HUES64 (cell line): ENCODE results near the gene PI4KA. TPM values are rescaled to one million over a fixed set of nuclear protein-coding genes. Genes with fewer than 3 reads are reported as not detected.
"Not testable (repeated sequence)": the region's sequence is repeated elsewhere in the genome, so short reads cannot be mapped to it uniquely, and the experiment has no call there.

Source experiments
- H3K27ac ChIP-seq: 2 replicates; pipeline ENCODE4 v1.7.0; 2013; ENCODE audit warnings: low read depth, low read length, inconsistent platforms
- H3K27me3 ChIP-seq: 2 replicates; pipeline ENCODE4 v1.6.1; 2013; ENCODE audit warnings: mild to moderate bottlenecking, low read length; ENCODE audit not compliant: insufficient read depth
- H3K36me3 ChIP-seq: 2 replicates; pipeline ENCODE4 v1.6.1; 2013; ENCODE audit warnings: mild to moderate bottlenecking, low read length; ENCODE audit not compliant: insufficient read depth
- H3K4me1 ChIP-seq: 2 replicates; pipeline ENCODE4 v1.6.1; 2013; ENCODE audit warnings: mild to moderate bottlenecking, low read length, moderate library complexity; ENCODE audit not compliant: insufficient read depth
- H3K4me3 ChIP-seq: 2 replicates; pipeline ENCODE4 v1.5.1; 2013; ENCODE audit warnings: mild to moderate bottlenecking, low read length, moderate library complexity
- H3K9ac ChIP-seq: 2 replicates; pipeline ENCODE4 v1.6.1; 2013; ENCODE audit warnings: mild to moderate bottlenecking, low read depth, low read length
- H3K9me3 ChIP-seq: 2 replicates; pipeline ENCODE4 v1.6.1; 2013; ENCODE audit warnings: low read depth, low read length; ENCODE audit not compliant: insufficient read depth
- WGBS: fragments of 150-250, 120-280 bp; methylation state at CpG from one replicate; pipeline ENCODE4 v1.1.7; 2013; ENCODE audit warnings: missing lambda C conversion rate; 5-methylcytosine and 5-hydroxymethylcytosine counted together
- polyA plus RNA-seq, 2 experiments: library from polyadenylated mRNA; stranded (reverse); fragments of 50-300 nt; gene quantifications; one replicate each; pipeline ENCODE4 v1.2.3, GENCODE V29; 2013

PI4KA gene
- 23.1 TPM for polyA plus RNA-seq (2013, experiment 1 of 2)
- polyA plus RNA-seq (2013, experiment 2 of 2), result 22.8 TPM

- H3K9ac ChIP-seq, result peak within 1 kb of the TSS; percentile 79
- H3K9me3 ChIP-seq, result no peaks in the 10 kb centered on the region
- peak within 1 kb of the TSS; percentile 82 for H3K4me3 ChIP-seq
- H3K27ac ChIP-seq, result peak within 1 kb of the TSS; percentile 85; the same call in 1 of the 2 replicates
- peaks cover 6% of the 10 kb centered on the region for H3K4me1 ChIP-seq
- H3K36me3 ChIP-seq, result no peaks in the 10 kb centered on the region
- under 1% methylated on average over 100 of the region's 100 CpGs for WGBS
- no peaks in the 10 kb centered on the region for H3K27me3 ChIP-seq
Measured at GRCh38 chr22:20858615-20859416, at the start of gene PI4KA, which contains the start of gene SNAP29. Gene PI4KA (minus strand): TSS chr22:20858811. CDS start chr22:20858725, 86 bp downstream. Gene SNAP29 (plus strand): TSS chr22:20859007. CDS start chr22:20859111, 104 bp downstream.

- no peaks in the 10 kb centered on the region for H3K36me3 ChIP-seq
Measured at GRCh38 chr22:20906387-20906767, 47.8 kb upstream of the PI4KA start.

GRCh38 chr22:20905415-20906386 lies 47.1 kb upstream of the PI4KA start:
- 69% methylated on average over 4 of the region's 4 CpGs for WGBS
- no peaks in the 10 kb centered on the region for H3K36me3 ChIP-seq
- no peak overlapping the region for H3K27ac ChIP-seq
- no peak overlapping the region for H3K4me3 ChIP-seq
- H3K27me3 ChIP-seq, result no peaks in the 10 kb centered on the region
- H3K9me3 ChIP-seq, result no peaks in the 10 kb centered on the region
- H3K9ac ChIP-seq, result no peak overlapping the region
- H3K4me1 ChIP-seq, result no peaks in the 10 kb centered on the region

More at GRCh38 chr22:20906387-20906767, 47.8 kb upstream of the PI4KA start:
- Histone ChIP-seq H3K9me3 (no peaks in the 10 kb centered on the region), H3K27me3 (no peaks in the 10 kb centered on the region), H3K4me3 (no peak overlapping the region), H3K27ac (no peak overlapping the region), H3K4me1 (no peaks in the 10 kb centered on the region), H3K9ac (no peak overlapping the region)
- WGBS, result no CpG with 5 or more reads among the region's 3 CpGs

DNA sequence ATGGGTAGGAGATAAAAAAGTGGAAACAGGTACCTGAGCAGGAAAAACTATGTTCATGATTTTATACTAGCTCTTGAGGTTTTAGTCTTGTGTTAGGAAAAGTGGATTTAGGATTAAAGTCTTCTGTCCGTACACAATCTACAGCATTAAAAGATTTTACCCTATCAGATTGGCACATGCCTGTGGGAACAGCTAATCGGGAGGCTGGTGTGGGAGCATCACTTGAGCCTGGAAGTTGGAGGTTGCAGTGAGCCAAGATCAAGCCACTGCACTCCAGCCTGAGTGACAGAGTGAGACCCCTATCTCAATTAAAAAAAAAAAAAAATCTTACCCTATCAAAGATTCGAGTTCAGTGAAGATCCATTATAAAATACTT lies 46.4 kb upstream of the PI4KA start:
- Histone ChIP-seq H3K9ac (no peak overlapping the region), H3K4me1 (no peaks in the 10 kb centered on the region), H3K9me3 (no peaks in the 10 kb centered on the region), H3K27ac (no peak overlapping the region), H3K27me3 (no peaks in the 10 kb centered on the region), H3K36me3 (no peaks in the 10 kb centered on the region), H3K4me3 (no peak overlapping the region)
- 75% methylated on average over 2 of the region's 3 CpGs for WGBS

DNA sequence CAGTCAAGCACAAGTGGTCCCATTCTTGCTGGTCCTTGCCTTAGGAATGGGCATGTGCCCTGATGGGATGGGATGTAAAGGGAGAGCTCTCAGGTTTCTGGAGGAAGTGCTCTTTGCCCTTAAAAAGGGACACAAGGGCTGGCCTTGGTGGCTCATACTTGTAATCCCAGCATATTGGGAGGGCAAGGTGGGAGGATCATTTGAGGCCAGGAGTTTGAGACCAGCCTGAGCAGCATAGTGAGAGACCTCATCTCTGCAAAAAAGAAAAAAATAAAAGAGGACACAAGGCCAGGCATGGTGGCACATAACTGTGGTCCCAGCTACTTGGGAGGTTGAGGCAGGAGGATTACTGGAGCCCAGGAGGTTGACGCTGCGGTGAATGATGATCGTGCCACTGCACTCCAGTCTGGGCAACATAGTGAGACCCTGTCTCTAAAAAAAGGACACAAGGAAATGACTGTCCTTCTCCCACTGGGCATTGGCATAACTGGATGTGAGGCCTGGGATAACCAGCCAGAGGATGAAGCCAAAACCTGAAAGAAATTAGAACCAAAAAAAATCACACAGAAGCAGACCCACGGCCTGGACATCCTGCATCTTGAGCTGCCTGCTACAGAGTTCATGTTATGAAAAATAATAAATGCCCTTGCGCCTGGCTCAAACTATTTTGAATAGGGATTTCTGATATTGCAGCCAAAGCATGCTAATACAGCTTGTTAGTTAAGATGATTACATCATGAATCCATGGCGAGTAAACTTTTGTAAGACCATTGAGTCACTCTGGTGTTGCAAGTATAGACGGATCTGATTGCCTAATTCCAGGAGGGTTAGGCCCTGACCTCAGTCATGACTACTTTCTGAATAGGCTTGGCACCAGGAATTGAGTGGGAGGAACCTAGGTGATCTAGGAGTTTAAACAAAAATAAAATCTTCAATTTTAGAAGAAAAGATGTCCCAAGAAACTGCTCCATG lies 45.7 kb upstream of the PI4KA start:
- Histone ChIP-seq H3K27ac (no peak overlapping the region), H3K4me1 (no peaks in the 10 kb centered on the region), H3K9me3 (no peaks in the 10 kb centered on the region), H3K36me3 (no peaks in the 10 kb centered on the region), H3K9ac (no peak overlapping the region), H3K27me3 (no peaks in the 10 kb centered on the region), H3K4me3 (no peak overlapping the region)
- 92% methylated on average over 7 of the region's 7 CpGs for WGBS

DNA sequence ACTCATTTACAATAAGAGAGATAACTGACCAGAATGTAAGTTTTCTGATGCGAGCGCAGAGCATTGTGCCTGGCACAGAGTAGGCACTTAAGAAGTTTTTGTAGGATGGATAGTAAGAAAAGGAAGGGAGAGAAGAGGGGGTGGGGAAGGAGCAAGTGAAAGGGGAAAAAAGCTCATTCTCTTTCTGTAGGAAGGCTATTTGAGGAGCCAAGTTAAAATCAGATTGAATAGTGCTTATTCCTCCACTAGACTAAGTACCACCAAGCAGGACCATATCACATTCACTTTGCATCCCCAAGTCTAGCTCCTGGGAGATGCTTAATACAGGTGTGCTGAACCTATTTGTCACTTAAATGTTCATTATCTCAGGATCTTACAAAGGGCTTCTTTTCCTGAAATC lies 44.5 kb upstream of the PI4KA start:
- H3K4me1 ChIP-seq, result no peaks in the 10 kb centered on the region

DNA sequence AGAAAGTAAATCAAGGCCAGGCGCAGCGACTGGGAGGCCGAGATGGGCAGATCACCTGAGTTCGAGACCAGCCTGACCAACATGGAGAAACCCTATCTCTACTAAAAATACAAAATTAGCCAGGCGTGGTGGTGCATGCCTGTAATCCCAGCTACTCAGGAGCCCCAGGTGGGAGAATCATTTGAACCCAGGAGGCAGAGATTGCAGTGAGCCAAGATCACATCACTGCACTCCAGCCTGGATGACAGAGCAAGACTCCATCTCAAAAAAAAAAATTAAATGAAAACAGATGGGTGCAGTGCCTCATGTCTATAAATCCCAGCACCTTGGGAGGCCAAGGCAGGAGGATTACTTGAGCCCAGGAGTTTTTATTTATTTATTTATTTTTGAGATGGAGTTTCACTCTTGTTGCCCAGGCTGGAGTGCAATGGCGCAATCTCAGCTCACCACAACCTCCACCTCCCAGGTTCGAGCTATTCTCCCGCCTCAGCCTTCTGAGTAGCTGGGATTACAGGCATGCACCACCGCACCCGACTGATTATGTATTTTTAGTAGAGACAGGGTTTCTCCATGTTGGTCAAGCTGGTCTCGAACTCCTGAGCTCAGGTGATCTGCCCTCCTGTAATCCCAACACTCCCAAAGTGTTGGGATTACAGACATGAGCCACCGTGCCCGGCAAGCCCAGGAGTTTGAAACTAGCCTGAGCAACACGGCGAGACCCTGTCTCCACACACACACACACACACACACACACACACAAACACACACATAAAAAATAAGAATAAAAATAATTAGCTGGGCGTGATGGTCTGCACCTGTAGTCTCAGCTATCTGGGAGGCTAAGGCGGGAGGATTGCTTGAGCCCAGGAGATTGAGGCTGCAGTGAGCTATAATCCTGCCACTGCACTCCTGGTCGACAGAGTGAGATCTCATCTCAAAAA lies 42.8 kb upstream of the PI4KA start:
- H3K4me1 ChIP-seq, H3K27ac ChIP-seq, H3K4me3 ChIP-seq, H3K9me3 ChIP-seq, H3K36me3 ChIP-seq, H3K27me3 ChIP-seq, H3K9ac ChIP-seq: not testable (repeated sequence)
- 95% methylated on average over 15 of the region's 18 CpGs for WGBS

More for the DNA sequence above, 44.5 kb upstream of the PI4KA start:
- Histone ChIP-seq H3K4me3 (no peak overlapping the region), H3K27me3 (no peaks in the 10 kb centered on the region), H3K36me3 (no peaks in the 10 kb centered on the region), H3K27ac (no peak overlapping the region), H3K9me3 (no peaks in the 10 kb centered on the region), H3K9ac (no peak overlapping the region)
- WGBS, result 96% methylated on average over 2 of the region's 2 CpGs

DNA sequence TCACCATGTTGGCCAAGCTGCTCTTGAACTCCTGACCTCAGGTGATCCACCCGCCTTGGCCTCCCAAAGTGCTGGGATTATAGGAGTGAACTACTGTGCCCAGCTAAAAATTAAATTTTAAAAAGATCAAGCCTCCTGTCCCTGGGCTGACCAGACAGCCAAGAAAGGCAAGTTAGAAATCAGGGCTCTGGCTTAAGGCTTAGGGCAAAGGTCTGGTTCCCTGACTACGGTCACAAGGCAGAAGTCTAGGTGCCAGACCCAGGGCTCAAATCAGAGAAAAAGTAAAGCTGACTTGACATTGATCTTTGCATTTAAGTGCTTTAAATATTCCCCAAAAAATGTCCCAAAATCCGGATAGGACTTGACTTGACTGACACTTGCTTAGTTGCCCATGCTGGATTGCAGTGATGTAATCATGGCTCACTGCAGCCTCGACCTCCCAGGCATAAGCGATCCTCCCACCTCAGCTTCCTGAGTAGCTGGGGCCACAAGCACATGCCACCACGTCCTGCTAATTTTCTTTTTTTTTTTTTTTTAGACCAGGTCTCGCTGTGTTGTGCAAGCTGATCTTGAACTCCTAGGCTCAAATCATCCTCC lies 41.3 kb upstream of the PI4KA start:
- no peak overlapping the region for H3K9ac ChIP-seq
- no peaks in the 10 kb centered on the region for H3K4me1 ChIP-seq
- no peaks in the 10 kb centered on the region for H3K27me3 ChIP-seq
- H3K9me3 ChIP-seq, result no peaks in the 10 kb centered on the region
- WGBS, result 84% methylated on average over 7 of the region's 7 CpGs
- H3K27ac ChIP-seq, result no peak overlapping the region
- no peak overlapping the region for H3K4me3 ChIP-seq
- H3K36me3 ChIP-seq, result no peaks in the 10 kb centered on the region

DNA sequence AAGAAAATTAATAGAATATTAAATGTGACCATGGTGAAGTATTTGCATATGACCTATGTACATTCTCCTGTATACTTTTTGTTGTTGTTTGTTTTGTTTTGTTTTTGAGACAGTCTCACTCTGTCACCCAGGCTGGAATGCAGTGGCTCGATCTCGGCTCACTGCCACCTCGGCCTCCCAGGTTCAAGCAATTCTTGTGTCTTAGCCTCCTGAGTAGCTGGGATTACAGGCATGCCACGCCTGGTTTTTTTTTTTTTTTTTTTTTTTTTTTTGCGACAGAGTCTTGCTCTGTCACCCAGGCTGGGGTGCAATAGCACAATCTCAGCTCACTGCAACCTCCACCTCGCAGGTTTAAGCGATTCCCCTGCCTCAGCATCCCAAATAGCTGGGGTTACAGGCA lies 39.1 kb upstream of the PI4KA start:
- H3K27ac ChIP-seq, H3K36me3 ChIP-seq, H3K4me3 ChIP-seq, H3K4me1 ChIP-seq, H3K9ac ChIP-seq, H3K9me3 ChIP-seq, H3K27me3 ChIP-seq: not testable (repeated sequence)
- 95% methylated on average over 7 of the region's 7 CpGs for WGBS
